HG03354 (cell line): ENCODE results near the gene ZNF20.

ENCODE experiments used
- ATAC-seq: cut with Tn5 transposase; IDR thresholded peaks from one replicate; pipeline ENCODE4 v1.9.1; 2021; ENCODE audit warnings: mild to moderate bottlenecking; ENCODE audit not compliant: unreplicated experiment, poor library complexity, severe bottlenecking

The ZNF20 gene

GRCh38 chr19:12139885-12140544 lies at the start of gene ZNF20:
Gene ZNF20, minus strand, starts transcription at chr19:12140350. Its CDS starts 168 bp downstream, at chr19:12140182.
- peak; percentile 92 for ATAC-seq

GRCh38 chr19:12187625-12188024 lies 47.5 kb upstream of the ZNF20 start:
- no peak for ATAC-seq

GRCh38 chr19:12180377-12180776 lies 40.2 kb upstream of the ZNF20 start:
- no peak for ATAC-seq

GRCh38 chr19:12166626-12167025 lies 26.5 kb upstream of the ZNF20 start:
- no peak for ATAC-seq

- ATAC-seq, result no peak
Measured at GRCh38 chr19:12163826-12164225, 23.7 kb upstream of the ZNF20 start.

- ATAC-seq, result peak; percentile 95
Measured at GRCh38 chr19:12162882-12163806, 23.0 kb upstream of the ZNF20 start, which contains the start of gene ZNF136. Gene ZNF136, plus strand, starts transcription at chr19:12163096. Its CDS starts 108 bp downstream, at chr19:12163204.

GRCh38 chr19:12162513-12162881 lies 22.3 kb upstream of the ZNF20 start:
- no peak for ATAC-seq

- no peak for ATAC-seq
Measured at GRCh38 chr19:12159773-12160414, 19.7 kb upstream of the ZNF20 start.

- ATAC-seq, result peak; percentile 83
Measured at GRCh38 chr19:12156223-12157058, 16.3 kb upstream of the ZNF20 start, which contains the start of gene ZNF625. Gene ZNF625, minus strand, starts transcription at chr19:12156734. Its CDS starts 176 bp downstream, at chr19:12156558.

GRCh38 chr19:12155324-12155860 lies 15.2 kb upstream of the ZNF20 start:
- no peak for ATAC-seq

- no peak for ATAC-seq
Measured at GRCh38 chr19:12145348-12145747, 5.2 kb upstream of the ZNF20 start.

- no peak for ATAC-seq
Measured at GRCh38 chr19:12141405-12141736, 1.2 kb upstream of the ZNF20 start.

GRCh38 chr19:12140545-12141404 lies 625 bp upstream of the ZNF20 start:
- ATAC-seq, result peak; percentile 59

GRCh38 chr19:12139269-12139668 lies 881 bp downstream of the ZNF20 start:
- ATAC-seq, result no peak

- ATAC-seq, result no peak
Measured at GRCh38 chr19:12137221-12137940, 2.8 kb downstream of the ZNF20 start.

GRCh38 chr19:12133069-12133468 lies 7.1 kb downstream of the ZNF20 start:
- ATAC-seq, result no peak

- no peak for ATAC-seq
Measured at GRCh38 chr19:12126707-12127106, 13.4 kb downstream of the ZNF20 start.
